ENCODE measurements around the gene TNF. TPM values are rescaled to one million over a fixed set of nuclear protein-coding genes. Genes with fewer than 3 reads are reported as not detected.
"Not testable (repeated sequence)": the region's sequence is repeated elsewhere in the genome, so short reads cannot be mapped to it uniquely, and the experiment has no call there.

The TNF gene
- total RNA-seq, 1 donor from 2014 or later, result 0.51 TPM

DNA sequence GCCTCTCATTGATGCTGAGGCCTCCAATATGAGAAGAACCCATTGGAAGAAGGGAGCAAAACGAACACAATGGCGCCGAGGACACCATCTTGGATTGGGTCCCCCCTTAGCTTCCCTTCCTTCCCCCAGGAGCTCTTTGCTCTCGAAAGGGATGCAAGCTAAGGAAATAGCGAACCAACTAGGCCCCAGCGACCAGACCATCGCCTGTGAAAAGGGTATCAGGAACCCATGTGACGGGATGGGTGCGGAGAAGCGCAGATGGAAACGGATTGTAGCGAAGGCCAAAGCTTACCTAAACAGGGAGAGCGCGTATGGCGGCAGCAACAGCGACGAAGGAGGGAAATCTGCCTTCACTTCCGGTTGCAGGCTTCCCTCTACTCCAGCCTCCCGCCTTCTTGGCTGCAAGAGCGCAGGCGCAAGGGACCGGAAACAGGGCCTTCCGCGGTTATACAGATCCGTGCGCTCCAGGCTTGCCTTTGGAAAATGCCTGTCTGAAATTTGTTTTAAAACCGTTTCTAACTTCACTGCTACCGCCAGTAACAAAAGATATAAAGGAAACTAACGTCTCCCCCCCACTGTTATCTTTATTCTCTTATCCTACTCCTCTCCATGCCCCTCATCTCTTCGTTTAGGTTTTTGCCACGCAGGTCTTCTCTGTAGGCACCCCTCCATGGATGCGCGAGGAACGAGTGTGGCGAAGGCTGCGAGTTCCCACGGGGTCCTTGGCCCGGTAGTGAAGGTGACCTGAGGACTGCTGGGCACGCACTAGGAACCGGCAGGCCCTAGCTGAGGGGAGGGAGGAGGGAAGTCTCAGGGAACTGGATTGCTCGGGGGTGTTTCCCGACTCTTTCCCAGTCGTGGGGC lies 33.5 kb upstream of the TNF start, which contains the start of gene DDX39B:
TSS of gene DDX39B (minus strand) at position 346 of the 864 bp plus-strand sequence. CDS start 1,471 bp downstream, outside the sequence.
- peak; percentile 94 for ATAC-seq
- peak; percentile 98 for DNase-seq (ENCODE audit: missing footprints)
- intact Hi-C loops (cut with DNase I), result loop anchor here (2.0 to 10.0 kb wide), 4 partner anchors 79 to 413 kb away; partner anchors contain the start of genes CLIC1, NELFE, PRRC2A and SKIC2

DNA sequence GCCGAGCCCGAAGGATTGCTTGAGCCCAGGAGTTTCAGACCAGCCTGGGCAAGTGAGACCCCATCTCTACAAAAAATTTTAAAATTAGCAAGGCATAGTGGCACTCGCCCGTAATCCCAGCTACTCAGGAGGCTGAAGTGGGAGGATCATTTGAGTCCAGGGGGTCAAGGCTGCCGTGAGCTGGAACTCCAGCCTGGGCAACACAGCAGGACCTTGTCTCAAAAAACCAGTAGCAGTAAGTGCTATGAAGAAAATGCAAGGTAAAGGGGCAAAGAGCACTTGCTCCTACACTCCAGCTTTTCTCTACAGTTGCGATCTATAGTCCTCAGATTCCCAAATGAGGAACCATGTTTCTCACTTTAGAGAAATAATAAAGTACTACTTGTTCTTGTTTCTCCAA lies 31.7 kb upstream of the TNF start:
- DNase-seq (ENCODE audit: missing footprints) (no peak), ATAC-seq (no peak)
- intact Hi-C loops (cut with DNase I), result loop anchor here (2.0 to 10.0 kb wide), 4 partner anchors 77 to 411 kb away; partner anchors contain the start of genes CLIC1, NELFE, PRRC2A and SKIC2

- no peak for DNase-seq (ENCODE audit: missing footprints)
- ATAC-seq, result no peak
- intact Hi-C loops (cut with DNase I), result loop anchor here (10.0 kb wide), 3 partner anchors 190 to 410 kb away; partner anchors contain the start of genes CLIC1, NELFE and SKIC2
These were observed 30.7 kb upstream of the TNF start for GRCh38 chr6:31544676-31545075.

DNA sequence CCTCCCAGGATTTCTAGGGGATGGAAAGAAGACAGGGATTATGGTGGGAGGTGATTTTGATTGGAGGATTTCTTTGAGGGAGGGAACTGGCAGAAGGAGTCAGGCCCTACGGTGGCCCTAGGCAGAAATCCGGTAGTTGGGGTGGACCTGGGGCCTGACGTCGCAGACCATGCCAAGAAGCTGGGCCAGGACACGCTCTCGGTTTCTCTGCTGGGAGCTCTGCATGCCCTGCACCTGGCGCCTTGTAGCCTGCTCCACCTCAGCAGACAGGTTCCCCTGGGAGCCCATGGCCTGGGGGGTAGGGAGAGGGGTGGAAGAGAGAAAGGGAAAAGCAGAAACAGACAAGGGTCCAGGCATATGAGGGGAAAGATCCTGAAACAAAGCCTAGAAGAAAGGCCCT lies 30.1 kb upstream of the TNF start:
- no peak for ATAC-seq
- DNase-seq (ENCODE audit: missing footprints), result no peak
- intact Hi-C loops (cut with DNase I), result loop anchor here (10.0 kb wide), 3 partner anchors 190 to 410 kb away; partner anchors contain the start of genes CLIC1, NELFE and SKIC2

GRCh38 chr6:31546339-31546957 lies 28.9 kb upstream of the TNF start, which contains the start of gene ATP6V1G2:
Gene ATP6V1G2 (minus strand): TSS chr6:31546608. CDS start chr6:31546559, 49 bp downstream.
- ATAC-seq, result peak; percentile 81
- intact Hi-C loops (cut with DNase I), result loop anchor here (1.0 to 10.0 kb wide), 6 partner anchors 34 to 408 kb away; partner anchors contain the start of genes CLIC1, NELFE and SKIC2
- DNase-seq (ENCODE audit: missing footprints), result peak; percentile 91

GRCh38 chr6:31546958-31547726 lies 28.2 kb upstream of the TNF start, which contains the start of gene NFKBIL1:
Gene NFKBIL1 (plus strand): TSS chr6:31547608. CDS start chr6:31547695, 87 bp downstream.
- DNase-seq (ENCODE audit: missing footprints), result peak; percentile 95
- intact Hi-C loops (cut with DNase I), result loop anchor here (1.0 to 10.0 kb wide), 6 partner anchors 34 to 408 kb away; partner anchors contain the start of genes CLIC1, NELFE and SKIC2
- peak; percentile 97 for ATAC-seq

- DNase-seq (ENCODE audit: missing footprints), result no peak
- intact Hi-C loops (cut with DNase I), result loop anchor here (2.0 to 10.0 kb wide), 5 partner anchors 33 to 407 kb away; partner anchors contain the start of genes CLIC1, NELFE and SKIC2
- no peak for ATAC-seq
These were observed 27.4 kb upstream of the TNF start for GRCh38 chr6:31547727-31548543.

DNA sequence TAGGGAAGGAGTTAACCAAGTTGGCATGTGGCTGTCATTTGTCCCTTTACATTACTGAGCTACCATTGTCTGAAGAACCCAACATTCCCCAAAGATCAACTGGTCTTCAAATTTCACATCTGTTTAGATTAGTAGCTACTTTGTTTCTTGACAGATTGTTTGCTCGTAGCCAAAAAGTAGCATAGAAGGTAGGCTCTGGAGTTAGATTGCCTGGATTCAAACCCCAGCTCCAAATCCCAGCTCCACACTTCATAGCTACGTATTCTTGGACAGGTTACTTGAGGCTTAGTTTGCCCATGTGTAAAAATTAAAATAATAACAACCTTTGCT lies 26.9 kb upstream of the TNF start:
- no peak for DNase-seq (ENCODE audit: missing footprints)
- ATAC-seq, result no peak
- intact Hi-C loops (cut with DNase I), result loop anchor here (10.0 kb wide), 3 partner anchors 186 to 406 kb away; partner anchors contain the start of genes CLIC1, NELFE and SKIC2

- intact Hi-C loops (cut with DNase I), result not testable (repeated sequence)
- DNase-seq (ENCODE audit: missing footprints), result peak; percentile 81
These were observed 24.0 kb upstream of the TNF start for GRCh38 chr6:31551371-31551770.

GRCh38 chr6:31556307-31556706 lies 19.1 kb upstream of the TNF start:
- no peak for DNase-seq (ENCODE audit: missing footprints)
- no peak for ATAC-seq
- intact Hi-C loops (cut with DNase I), result no loop called here

More at GRCh38 chr6:31551371-31551770, 24.0 kb upstream of the TNF start:
- ATAC-seq, result not testable (repeated sequence)

DNA sequence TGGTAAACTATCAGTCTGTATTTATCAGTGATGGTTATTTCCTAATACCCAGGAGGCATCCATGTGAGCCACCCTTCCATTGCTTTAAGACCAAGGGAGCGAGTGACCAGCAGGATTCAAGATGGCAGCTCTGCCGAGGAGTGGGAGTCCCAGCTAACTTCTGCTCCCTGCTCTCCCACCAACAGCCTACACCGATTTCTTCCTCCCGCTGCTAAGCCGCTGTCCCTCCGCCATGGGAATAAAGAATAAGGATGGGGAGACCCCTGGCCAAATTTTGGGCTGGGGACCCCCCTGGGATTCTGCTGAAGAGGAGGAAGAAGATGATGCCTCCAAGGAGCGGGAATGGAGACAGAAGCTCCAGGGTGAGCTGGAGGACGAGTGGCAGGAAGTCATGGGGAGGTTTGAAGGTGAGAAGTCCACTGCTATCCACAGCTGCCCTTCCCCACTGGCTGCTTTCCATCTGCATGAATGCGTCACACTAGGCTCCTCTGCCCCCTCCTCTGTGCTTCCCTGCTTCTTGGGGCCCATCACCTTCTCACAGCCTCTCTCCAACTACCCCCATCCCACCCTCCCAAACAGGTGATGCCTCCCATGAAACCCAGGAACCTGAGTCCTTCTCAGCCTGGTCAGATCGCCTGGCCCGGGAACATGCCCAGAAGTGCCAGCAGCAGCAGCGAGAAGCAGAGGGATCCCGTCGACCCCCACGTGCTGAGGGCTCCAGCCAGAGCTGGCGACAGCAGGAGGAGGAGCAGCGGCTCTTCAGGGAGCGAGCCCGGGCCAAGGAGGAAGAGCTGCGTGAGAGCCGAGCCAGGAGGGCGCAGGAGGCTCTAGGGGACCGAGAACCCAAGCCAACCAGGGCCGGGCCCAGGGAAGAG lies 17.7 kb upstream of the TNF start:
- ATAC-seq (no peak), DNase-seq (ENCODE audit: missing footprints) (no peak)
- intact Hi-C loops (cut with DNase I), result no loop called here

- intact Hi-C loops (cut with DNase I), result no loop called here
- ATAC-seq (no peak), DNase-seq (ENCODE audit: missing footprints) (no peak)
These were observed 17.1 kb upstream of the TNF start for GRCh38 chr6:31558318-31558625.

DNA sequence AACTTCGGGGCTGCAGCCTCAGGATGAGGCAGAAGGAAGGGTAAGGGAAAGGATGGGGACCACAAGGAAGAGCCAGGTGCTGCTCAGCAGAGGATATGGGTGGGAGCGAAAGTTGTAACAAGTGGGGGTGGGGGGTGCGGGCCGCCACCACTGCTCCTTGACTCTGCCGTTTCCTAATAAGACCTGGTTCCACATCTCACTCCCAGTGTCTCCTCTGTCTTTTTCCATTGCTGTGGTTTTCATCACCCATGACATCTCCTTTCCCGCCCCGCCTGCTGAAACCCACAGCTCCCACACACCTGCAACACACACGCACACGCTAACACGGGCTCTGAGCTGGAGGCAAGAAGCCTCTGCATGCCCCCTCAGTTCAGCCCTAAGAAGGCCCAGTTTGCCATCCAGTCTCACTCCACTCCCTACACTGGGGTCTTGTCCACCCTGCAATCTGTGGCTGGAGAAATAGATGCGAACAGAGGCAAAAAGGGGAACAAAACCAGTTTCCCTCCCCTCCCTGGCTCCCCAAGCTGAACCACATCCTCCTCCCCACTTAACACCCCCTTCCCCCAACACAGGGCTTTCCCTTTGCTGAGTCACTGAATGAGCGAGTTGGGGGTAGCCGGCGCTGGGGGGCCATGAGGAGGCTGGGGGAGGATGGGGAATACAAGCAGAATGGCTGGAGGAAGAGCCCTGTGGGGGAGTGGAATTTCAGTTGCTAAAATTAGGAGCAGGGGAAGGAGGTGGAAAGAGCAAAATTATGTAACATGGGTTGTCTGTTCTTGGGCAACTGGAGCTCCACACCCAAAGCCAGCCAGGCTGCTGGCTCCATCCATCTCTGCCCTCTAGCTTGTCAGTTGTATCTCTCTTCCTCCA lies 16.5 kb upstream of the TNF start:
- ATAC-seq, result peak; percentile 54
- no peak for DNase-seq (ENCODE audit: missing footprints)
- intact Hi-C loops (cut with DNase I), result no loop called here

DNA sequence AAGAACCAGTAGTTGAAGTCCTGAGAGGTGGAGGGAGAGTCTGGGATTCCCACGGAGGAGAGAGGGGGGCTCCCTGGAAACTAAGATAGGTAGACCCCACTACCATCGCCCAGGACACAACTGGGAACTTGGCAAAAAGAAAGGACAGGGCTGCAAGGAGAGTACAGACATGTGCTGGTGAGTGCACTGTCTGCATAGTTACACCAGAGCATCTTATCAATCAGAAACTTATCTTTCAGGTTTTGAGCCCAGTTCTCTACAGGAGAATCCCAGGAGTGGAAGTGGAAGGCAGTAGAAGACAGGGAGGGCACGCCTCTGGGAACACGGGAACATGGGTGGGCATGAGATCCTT lies 15.8 kb upstream of the TNF start:
- ATAC-seq, result no peak
- no peak for DNase-seq (ENCODE audit: missing footprints)
- intact Hi-C loops (cut with DNase I), result no loop called here

DNA sequence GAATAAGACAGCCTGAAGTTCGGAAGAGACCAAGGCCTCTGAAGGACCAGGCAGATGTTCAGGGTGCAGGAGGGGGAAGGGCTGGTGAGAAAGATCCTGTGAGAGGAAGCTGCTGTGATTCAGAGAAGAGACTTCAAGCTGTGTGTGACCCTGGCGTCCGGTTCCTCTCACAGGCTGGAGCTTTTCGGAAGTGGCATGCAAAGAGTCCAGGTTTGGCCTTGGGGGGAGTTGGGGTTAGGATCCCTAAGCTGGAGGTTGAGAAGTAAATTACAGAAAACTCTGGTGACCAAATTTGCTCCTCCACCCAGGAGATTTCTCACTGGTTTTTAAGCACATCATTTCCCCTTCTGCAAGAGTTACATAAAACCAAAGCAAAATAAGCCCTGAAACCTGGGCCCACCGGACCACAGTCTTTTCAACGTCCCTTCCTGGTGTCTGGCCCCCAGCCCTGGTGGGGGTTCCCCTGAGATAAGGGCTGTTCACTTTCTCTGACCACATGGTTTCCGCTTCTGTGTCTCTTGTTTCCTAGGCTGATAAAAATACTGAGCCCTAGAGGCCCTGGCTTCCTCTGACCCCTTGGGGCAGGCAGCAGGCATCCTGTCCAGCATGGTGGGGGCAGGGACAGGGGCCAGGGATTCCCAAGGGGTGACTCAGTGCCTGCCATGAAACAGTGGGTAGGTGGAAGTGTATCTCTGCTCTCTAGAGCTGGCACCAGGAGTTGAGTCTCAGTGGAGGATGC lies 15.2 kb upstream of the TNF start:
- intact Hi-C loops (cut with DNase I), result loop anchor here (2.0 kb wide), 1 partner anchor 21 kb away; no protein-coding TSS in a partner anchor
- ATAC-seq, result peak; percentile 74
- no peak for DNase-seq (ENCODE audit: missing footprints)
